ENCODE measurements around the gene TXNDC8. TPM values are rescaled to one million over a fixed set of nuclear protein-coding genes. Genes with fewer than 3 reads are reported as not detected.
"Not testable (repeated sequence)": the region's sequence is repeated elsewhere in the genome, so short reads cannot be mapped to it uniquely, and the experiment has no call there.

TXNDC8 gene
- polyA plus RNA-seq, 10 donors: not detected

DNA sequence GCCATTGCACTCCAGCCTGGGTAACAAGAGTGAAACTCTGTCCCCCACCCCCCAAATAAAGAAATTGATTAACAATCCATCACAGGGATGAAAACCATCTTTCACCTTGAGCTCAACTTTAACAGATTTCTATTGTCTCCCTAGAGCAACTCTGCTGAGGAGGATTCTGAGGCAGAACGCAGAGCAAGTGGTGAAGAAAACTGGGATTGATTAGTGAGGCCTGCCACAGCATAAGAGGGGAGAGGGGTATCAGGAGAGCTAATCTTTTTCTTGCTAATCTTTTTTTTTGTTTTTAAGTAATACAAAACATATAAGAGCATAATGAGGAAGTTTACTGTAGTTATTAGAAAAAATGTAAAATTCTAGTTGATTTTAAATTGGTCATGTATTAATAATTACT is 8.9 kb downstream of the TXNDC8 start:
- no peak for DNase-seq

DNA sequence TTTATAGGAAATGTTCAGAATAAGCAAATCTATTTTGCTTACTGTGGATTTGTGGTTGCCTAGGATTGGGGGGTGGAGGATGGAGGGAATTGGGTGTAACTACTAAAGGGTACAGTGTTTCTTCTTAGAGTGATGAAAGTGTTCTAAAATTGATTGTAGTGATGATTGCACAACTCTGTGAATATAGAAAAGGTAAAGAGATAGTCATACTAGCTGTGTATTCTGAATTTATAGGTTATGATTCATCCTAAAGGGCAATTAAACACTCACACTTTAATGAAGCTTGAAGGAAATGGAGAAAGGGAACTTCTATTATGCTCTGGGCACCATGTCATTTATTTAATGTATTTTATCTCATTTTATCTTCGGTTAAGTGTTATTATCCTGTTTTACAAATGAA is 9.9 kb downstream of the TXNDC8 start:
- no peak for DNase-seq

DNA sequence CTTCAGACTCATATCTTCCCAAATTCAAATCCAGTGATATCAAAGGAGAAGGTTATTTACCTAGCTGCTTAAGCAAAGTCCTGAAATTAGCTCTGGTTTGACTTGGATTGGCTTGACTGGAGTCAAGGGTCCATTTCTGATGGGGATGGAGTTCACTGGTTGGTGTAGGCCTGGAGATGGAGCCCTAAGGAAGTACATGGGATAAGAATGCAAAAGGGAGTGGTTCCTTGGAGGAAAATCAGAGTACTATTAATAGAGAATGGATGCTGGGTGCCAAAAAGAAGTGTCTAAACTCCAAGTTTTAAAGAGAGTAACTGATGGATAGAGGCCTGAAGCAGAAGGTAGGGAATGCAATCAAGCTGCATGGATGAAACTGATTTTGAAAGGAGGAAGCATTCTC is 13.8 kb downstream of the TXNDC8 start:
- no peak for DNase-seq

DNA sequence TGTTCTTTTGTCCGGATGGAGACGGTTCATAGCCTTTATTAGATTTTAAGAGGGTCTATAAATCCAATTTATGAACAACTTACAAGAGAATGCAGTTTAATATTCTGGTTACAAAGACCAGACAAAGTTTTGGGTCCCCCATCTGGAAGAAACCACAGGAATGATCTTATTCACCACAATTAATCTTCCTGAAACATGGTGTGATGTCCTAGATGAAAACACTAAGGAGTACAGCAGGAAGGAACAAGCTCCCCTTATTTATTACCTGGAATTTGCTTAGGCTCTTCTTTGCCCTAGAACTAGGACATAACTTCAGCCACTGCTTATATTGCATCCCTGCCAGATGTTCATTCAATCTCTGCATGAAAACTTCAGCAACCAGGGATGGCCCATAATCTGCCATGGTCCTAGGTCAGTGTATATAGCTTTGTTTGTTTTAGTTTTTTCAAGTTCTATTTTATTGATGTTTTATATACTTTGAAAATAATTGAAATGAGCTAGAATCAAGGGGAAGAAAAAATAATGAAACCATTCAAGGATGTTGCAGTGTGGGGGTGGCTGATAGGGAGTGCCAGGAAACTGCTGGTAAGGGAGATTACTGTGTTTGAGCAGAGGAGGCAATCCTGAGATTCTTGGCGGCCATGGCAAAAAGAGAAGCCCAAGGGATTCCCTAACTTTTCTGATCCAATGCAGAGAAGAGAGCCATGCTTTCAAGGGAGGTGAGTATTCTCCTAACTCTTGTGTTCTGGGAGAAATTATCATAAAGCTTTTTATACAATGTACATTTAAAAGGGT is 16.8 kb downstream of the TXNDC8 start:
- peak in 1 of 3 donors; percentile 13 for DNase-seq

DNA sequence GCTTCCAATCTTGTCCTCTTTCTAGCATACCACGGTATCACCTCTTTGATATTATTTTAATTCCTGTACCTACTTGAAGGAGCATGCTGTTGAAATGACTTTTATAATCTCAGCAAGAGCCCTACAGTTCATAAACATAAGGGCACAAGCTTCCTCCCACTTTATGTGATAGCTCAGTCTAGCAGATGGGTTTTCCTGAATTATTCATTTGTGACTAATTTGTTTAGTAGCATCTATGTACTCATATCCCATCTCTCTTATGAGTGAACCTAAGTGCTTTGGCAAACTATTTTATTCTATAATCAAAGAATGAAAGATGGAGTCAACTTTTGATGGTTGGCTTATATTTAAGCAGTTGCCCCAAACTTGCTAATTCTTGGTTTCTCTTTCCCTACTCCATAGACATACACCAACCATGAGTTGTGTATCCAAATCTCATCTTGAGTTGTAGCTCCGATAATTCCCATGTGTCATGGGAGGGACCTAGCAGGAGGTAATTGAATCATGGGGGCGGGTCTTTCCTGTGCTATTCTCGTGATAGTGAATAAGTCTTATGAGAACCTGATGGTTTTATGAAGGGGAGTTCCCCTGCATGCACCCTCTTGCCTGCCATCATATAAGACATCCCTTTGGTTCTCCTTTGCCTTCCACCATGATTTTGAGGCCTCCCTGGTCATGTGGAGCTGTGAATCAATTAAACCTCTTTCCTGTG is 17.7 kb downstream of the TXNDC8 start:
- no peak for DNase-seq

DNA sequence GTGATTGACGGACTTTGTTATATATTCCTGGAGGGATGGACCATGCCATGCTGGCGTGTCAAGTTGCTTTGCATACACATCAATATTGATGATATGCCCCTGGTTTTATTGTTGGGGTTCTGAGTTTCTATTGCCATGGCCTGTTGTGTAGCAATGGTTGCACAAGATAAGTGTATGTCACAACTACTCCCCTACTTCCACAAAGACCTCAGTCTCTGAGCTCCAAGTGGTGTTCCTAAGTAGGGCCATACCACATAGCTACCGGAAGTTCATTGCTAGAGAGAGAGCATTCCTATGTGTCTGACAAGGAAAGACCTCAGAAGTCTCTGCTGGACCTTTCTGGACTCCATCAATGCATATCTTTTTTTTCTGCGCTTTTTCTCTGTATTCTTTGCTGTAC is 19.8 kb downstream of the TXNDC8 start:
- no peak for DNase-seq

DNA sequence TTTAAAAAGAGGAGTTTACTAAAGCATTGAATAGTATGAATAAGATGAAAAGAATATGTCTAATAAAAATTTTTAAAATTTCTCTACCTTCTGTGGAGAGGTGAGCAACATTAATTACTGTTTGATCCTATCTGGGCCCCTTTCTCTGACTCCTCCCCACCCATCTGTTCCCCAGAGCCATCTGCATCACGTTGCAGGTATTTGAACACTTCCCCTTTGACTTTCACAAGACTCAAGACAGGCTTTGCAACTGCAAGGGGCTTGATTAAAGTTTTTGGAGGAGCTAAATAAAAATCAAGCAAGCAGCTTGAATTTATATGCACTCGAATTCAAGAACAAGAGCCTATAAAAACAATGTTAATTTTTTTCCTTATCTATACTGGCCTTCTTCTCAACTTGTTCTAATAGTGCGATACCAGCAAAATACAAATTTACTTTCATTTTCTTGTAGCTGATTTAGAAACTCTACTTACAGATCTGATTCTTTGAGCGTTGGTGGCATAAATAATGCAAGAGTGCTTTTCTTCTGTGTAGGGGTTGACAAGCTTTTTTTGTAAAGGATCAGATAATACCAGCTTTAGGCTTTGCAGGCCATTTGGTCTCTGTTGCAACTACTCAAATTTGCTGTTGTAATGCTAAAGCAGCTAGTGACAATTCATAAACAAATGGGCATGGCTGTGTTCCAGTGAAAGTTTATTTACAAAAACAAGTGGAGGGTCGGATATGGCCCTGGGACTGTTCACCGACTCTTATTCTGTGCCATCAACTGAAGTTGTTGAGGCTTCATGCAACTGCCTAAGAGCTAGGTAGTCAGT is 21.2 kb downstream of the TXNDC8 start:
- DNase-seq: no peak

DNA sequence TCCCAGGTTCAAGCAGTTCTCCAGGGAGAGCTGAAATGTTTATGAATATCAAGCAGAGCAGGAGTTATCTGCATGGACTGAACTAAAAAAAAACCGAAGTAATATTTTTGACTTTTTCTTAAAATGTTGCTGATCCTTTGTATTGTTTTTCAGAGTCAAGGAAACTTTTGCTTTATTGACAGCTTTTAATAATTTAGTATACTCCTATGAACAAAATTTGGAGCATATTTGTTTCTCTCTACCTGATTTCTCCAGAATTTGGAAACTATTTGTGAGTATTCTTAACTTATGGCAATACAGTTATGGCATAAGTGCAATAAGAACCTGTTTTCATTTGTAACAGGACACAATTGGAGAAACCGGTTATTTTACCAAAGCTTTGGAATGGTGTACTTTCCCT is 25.7 kb downstream of the TXNDC8 start:
- DNase-seq: not testable (repeated sequence)

DNA sequence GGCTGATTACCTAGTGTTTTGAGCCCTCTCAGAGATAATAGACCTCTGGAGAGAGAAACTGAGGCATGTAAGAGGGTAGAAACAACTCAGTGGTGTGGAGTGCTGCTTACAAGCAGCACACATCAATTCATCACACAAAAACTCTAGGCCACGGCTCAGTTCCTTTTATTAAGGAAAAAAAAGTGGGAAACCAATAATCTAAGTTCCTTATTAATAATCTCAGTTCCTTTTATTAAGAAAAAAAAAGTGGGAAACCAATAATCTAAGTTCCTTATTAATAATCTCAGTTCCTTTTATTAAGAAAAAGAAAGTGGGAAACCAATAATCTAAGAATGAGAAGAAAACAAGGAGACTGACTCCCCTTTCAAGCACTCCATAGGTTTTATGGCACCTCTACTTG is 28.0 kb downstream of the TXNDC8 start:
- DNase-seq: no peak

DNA sequence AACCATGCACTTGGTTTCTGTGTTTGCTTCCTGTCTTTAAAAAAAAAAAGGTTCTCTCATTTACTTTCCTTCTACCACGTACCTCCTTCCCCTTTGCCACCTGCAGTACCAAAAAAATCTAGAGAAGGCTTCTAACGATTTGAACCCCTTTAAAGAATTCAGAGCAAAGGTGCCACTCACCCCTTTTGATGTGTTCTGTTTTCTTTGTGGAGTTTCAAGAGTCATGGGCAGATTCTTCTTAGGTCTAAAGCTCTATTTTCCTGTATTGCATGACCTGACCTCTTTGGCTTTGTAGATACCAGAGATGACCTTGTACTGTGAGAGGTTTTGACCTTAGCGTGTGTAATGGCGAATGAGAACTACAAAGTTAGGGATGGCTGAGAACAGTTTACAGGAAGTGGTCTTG is 29.0 kb downstream of the TXNDC8 start:
- DNase-seq: no peak

DNA sequence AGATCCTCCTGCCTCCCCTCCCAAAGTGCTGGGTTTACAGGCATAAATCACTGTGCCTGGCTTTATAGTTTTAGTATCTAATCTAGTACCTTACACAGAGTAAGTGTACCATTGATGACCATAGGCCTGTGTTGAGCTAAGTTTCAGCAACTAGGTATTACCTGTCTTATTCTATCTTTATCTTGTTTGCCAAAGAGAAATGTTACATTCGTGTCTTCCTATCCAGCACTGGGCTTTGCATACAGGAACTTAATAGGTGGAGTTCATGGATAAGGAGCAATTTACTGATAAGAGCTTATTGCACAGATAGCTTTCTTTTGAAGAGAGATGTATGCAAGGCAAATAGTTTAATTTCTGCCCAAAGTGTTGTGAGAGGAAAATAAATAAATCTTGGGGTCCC is 30.5 kb downstream of the TXNDC8 start:
- no peak for DNase-seq

DNA sequence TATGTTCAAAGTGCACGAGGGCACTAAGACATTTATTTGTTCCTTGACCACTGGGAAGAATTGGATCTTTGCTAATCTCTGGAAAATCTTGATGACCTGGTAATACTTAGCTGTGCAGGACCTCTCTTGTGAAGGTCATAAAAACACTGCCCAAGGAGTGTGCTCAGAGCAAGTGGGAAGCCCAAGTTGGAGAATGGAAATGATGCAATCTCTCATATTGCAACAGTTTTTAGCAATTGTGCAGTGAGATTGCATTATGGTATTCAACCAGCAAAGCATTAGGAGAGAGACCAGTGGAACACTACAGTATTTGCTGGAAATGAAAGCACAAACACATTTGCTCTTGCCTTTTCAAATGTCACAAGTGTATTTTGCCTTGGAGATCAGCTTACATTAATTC is 34.5 kb downstream of the TXNDC8 start:
- no peak for DNase-seq

DNA sequence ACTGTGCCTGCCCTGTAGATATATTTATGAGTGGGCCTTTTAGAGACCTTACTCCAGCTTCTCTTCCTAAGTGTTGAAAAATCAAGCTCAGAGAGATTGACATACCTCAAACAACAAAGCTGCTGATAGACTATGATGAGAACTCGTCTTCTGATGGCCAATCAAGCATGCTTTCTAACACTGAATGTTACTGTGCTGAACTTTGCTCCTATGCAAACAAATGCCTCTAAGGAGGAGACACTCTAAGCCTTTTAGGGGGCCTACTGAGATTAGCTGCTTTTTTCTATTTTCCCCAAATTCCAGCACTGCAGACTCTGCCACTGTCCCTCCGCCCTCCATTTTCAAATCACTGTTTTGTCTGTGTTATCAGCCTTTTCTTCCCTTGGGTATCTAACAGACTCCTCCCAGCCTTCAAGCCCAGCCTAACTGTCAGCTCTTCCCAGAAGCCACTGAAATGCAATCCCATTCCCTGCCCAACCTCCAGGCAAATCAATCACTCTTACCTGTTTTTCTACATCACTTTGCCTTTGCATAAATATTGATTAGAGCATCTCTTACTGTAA is 39.5 kb downstream of the TXNDC8 start:
- no peak for DNase-seq

DNA sequence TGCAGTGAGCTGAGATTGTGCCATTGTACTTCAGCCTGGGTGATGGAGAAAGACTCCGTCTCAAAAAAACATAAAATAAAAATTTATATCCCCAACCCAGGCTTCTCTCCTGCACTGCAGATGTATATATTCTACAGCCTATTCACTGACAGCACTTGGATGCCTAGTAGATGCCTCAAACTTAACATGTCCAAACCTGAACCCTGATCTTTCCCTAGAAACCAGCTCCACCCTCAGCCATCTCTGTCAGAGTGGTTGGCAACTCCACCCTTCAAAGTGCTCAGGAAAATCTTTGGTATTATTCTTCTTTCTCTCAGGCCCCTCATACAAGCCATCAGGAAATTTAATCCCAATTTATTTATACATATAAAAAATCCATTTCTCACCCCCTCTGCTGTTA is 44.4 kb downstream of the TXNDC8 start:
- no peak for DNase-seq

DNA sequence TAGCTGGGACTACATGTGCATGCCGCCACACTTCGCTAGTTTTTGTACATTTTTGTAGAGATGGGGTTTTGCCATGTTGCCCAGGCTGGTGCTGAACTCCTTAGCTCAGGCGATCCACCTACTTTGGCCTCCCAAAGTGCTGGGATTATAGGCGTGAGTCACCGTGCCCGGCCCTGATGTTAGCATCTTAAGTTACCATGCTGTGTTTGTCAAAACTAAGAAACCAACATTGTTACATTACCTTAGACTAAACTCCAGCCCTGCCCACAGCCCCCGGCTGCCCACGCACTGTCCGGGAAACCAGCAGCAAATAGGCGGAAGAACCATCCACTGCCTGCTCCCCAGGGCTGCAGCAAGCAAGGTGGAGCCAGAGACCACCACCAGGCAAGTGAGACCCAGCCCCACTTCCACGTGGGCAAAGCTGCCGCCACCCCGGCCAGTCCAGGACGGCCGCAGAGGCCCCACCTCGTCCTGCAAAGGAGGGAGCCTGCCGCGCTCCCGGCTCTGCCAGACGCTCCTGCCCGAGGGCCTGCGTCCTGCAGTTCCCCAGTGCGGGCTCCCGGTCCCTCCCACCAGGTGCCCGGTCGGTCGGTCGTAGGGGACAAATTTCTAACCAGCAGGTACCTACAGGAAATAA is 45.6 kb downstream of the TXNDC8 start:
- DNase-seq: no peak

DNA sequence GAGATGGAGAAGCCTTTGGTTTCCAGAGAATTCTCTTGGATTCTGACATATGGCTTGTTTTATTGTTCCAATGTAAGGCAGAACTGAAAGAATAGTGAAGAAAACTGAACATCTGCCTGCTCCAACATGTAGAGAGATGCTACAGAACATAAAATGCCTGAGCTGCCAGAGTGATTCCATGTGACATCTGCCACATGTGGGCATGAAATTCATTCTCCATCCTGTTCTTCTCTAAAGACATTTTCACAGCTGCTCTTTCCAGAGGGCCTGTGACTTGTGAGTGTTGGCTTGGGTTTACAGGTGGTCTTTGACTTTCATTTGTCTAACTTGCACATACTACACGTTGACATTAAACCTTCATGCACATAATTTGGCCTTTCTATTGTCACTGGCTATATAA is 47.7 kb downstream of the TXNDC8 start:
- peak in 1 of 3 donors; percentile 52 for DNase-seq

DNA sequence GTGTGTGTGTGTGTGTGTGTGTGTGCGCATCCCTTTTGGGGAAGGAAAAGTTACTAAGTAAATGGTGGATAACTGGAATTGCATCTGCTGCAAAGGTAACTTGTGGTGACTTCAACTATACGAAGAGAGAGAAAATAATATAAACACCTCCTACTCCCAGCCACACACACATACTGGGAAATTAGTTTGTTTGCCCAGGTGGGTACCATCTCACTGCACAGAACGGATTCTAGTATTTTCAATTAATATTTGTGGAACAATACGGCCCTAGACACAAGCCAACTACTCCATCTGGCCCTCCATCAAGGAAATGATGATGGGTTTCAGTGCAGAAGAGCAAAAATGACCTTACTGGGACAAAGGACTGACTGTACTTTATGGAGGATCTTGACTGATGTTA is 49.2 kb downstream of the TXNDC8 start:
- no peak for DNase-seq

DNA sequence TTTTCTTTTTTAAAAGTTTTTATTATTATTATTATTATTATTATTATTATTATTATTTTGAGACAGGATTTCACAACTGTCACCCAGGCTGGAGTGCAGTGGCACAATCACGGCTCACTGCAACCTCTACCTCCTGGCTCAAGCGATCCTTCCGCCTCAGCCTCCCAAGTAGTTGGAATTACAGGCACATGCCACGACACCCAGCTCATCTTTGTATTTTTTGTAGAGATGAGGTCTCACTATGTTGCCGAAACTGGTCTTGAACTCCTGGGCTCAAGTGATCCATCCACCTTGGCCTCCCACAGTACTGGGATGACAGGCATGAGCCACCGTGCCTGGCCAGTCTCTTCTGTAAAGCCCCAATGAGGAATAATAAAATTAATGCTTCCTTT is 50.4 kb downstream of the TXNDC8 start:
- DNase-seq: no peak

DNA sequence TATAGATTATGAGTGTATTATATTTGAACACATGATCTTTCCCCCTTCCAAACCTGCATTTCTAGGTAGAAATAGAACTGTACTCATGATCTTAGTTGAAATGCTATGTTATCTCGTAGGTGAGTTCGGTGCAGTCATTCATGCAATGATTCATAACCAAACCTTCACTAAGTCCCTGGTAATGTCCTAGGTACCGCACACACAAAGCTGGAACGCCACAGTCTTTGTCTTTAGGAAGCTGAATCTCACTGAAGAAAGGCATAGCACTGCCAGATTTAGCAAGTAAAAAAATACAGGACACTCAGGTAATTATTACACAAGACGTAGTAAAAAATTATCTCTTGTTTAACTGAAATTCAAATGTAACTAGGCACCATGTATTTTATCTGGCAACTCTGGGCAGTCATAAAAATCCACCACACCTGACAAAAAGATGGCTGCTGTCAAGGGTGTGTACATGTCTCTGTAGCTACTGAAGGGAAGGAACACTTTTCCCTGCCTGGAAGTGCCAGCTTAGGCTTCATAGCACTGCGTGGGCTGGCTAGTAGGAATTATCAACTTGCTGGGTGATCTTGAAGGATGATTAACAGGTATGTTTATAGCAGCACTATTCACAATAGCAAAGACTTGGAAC is 53.3 kb downstream of the TXNDC8 start:
- no peak for DNase-seq

DNA sequence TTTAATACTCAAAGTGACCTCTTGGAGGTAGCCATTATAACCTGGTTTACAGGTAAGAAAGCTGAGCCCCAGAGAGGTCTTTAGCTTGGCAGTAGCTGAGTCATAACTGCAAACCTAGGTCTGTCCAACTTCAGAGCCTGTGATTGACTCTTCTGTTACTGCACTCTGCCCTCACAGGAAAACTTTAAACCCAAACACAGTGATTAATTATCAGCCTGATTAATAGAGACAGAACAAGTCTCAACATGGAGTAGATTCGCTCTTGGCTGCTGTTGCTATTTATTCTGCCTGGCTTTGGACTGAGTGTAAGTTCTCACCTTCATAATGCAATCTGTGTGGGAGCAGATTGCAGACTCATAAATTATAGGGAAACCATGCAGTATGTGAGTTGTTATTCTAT is 53.9 kb downstream of the TXNDC8 start:
- DNase-seq: no peak

DNA sequence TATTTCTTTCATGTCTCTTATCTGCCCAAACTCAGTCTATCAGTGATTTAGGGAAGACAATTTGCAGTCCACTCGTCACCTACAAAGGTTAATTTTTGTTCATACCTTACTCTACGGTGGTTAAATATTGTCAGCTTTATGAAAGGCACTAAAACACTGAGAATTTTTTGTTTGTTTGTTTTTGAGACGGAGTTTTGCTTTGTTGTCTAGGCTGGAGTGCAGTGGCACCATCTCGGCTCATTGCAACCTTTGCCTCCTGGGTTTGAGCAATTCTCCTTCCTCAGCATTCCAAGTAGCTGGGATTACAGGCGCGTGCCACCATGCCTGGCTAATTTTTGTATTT is 55.0 kb downstream of the TXNDC8 start:
- no peak for DNase-seq
